ENCODE data around the gene ALDH2. TPM values are rescaled to one million over a fixed set of nuclear protein-coding genes. Genes with fewer than 3 reads are reported as not detected.
"Not testable (repeated sequence)": the region's sequence is repeated elsewhere in the genome, so short reads cannot be mapped to it uniquely, and the experiment has no call there.

ALDH2 gene
- total RNA-seq, 1 donor = 11.9 TPM

DNA sequence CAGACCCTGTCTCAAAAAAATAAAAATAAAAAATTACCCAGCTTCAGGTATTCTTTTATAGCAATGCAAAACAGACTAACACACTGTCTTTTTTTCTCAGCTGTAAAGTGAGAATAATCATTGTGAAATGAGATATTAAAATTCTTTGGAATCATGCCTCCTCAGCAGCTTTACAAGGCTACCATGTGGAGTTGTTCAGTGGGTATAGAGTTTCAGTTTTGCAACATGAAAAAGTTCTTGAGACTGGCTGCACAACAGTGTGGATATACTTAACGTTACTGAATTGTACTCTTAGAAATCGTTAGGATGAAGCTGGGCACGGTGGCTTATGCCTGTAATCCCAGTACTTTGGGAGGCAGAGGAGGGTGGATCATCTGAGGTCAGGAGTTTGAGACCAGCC, 59.6 kb downstream of the ALDH2 start:
- Histone ChIP-seq H3K27ac (ENCODE audit: low read depth, low read length) (no peak overlapping the region), H3K27me3 (ENCODE audit: insufficient read depth, low read length) (peaks cover 16% of the 10 kb centered on the region), H4K20me1 (ENCODE audit: insufficient read depth, low read length) (no peaks in the 10 kb centered on the region), H3K79me2 (ENCODE audit: insufficient read depth, low read length) (no peaks in the 10 kb centered on the region), H3K36me3 (ENCODE audit: insufficient read depth, low read length) (no peaks in the 10 kb centered on the region), H3K4me2 (ENCODE audit: insufficient read depth, low read length) (no peak overlapping the region), H3K4me1 (ENCODE audit: insufficient read depth, low read length) (no peaks in the 10 kb centered on the region), H3K9me3 (ENCODE audit: low read depth, low read length) (no peaks in the 10 kb centered on the region), H2AFZ (ENCODE audit: low read length) (no peak overlapping the region), H3K4me3 (ENCODE audit: insufficient read depth, low read length) (no peak overlapping the region)
- no peak for DNase-seq (ENCODE audit: insufficient read length, low spot score, missing footprints)
- no peak for TF ChIP-seq CTCF (IDR thresholded peaks at IDR 0.05; ENCODE audit: extremely low read depth, low read depth, low read length)

- no peak overlapping the region for H3K27ac ChIP-seq (ENCODE audit: low read depth, low read length)
- H3K36me3 ChIP-seq (ENCODE audit: insufficient read depth, low read length) = no peaks in the 10 kb centered on the region
- H4K20me1 ChIP-seq (ENCODE audit: insufficient read depth, low read length) = no peaks in the 10 kb centered on the region
- TF ChIP-seq CTCF (IDR thresholded peaks at IDR 0.05; ENCODE audit: extremely low read depth, low read depth, low read length) = no peak
- H3K9me3 ChIP-seq (ENCODE audit: low read depth, low read length) = no peaks in the 10 kb centered on the region
- H3K4me3 ChIP-seq (ENCODE audit: insufficient read depth, low read length) = no peak overlapping the region
- no peaks in the 10 kb centered on the region for H3K79me2 ChIP-seq (ENCODE audit: insufficient read depth, low read length)
- no peak for DNase-seq (ENCODE audit: insufficient read length, low spot score, missing footprints)
- H3K4me1 ChIP-seq (ENCODE audit: insufficient read depth, low read length) = no peaks in the 10 kb centered on the region
- H3K27me3 ChIP-seq (ENCODE audit: insufficient read depth, low read length) = peaks cover 13% of the 10 kb centered on the region
- H2AFZ ChIP-seq (ENCODE audit: low read length) = no peak overlapping the region
- no peak overlapping the region for H3K4me2 ChIP-seq (ENCODE audit: insufficient read depth, low read length)
Observed at GRCh38 chr12:111826992-111827391, 60.3 kb downstream of the ALDH2 start.

DNA sequence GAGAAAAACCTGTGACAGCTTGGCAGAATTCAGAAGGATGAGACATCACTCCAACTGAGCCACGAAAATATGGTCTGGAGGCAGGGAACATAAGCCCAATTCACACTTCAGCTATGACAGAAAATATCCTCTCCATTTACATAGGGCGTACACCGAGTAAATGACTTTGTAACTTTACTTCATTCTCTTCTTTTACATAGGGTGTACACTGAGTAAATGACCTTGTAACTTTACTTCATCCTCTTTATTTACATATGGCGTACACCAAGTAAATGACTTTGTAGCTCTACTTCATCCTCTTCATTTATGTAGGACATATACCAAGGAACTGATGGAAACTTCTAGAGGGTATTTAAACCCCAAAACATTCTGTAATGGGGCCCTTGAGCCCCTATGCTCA, 61.2 kb downstream of the ALDH2 start:
- DNase-seq (ENCODE audit: insufficient read length, low spot score, missing footprints) = no peak
- no peak overlapping the region for H3K4me3 ChIP-seq (ENCODE audit: insufficient read depth, low read length)
- no peaks in the 10 kb centered on the region for H3K79me2 ChIP-seq (ENCODE audit: insufficient read depth, low read length)
- no peaks in the 10 kb centered on the region for H3K4me1 ChIP-seq (ENCODE audit: insufficient read depth, low read length)
- no peak overlapping the region for H3K4me2 ChIP-seq (ENCODE audit: insufficient read depth, low read length)
- H3K27ac ChIP-seq (ENCODE audit: low read depth, low read length) = no peak overlapping the region
- H3K36me3 ChIP-seq (ENCODE audit: insufficient read depth, low read length) = no peaks in the 10 kb centered on the region
- no peak overlapping the region for H2AFZ ChIP-seq (ENCODE audit: low read length)
- peaks cover 4% of the 10 kb centered on the region for H3K27me3 ChIP-seq (ENCODE audit: insufficient read depth, low read length)
- no peaks in the 10 kb centered on the region for H4K20me1 ChIP-seq (ENCODE audit: insufficient read depth, low read length)
- no peak for TF ChIP-seq CTCF (IDR thresholded peaks at IDR 0.05; ENCODE audit: extremely low read depth, low read depth, low read length)
- no peaks in the 10 kb centered on the region for H3K9me3 ChIP-seq (ENCODE audit: low read depth, low read length)

DNA sequence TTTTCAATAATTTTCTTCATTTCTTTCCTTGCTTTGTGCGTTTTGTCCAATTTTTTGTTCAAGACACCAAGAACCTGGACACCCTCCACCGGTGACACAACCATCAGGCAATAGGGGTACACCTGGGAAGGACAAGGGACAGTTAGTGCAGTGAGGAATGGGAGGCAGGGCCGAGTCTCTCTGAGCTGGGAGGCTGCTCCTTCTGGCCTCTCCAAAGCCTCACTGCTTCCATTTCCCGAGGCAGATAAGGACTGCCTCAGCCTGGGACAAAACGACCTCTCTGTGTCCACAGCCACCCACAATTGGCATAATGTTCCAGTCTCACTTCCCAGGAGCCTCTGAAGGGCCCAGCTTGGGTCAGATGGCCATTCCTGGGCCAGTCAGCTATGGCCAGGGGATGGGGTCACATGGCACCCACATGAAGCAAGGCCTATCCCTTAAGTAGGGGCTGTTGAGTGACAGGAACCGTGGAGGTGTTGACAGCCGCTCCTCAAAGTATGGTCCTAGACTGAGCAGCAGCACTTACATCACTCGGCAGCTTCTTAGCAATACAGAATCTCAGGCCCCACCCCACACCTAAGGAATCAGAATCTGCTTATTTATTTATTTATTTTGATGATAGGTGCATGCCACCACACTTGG, 61.7 kb downstream of the ALDH2 start:
- H2AFZ ChIP-seq (ENCODE audit: low read length) = no peak overlapping the region
- H3K4me1 ChIP-seq (ENCODE audit: insufficient read depth, low read length) = no peaks in the 10 kb centered on the region
- peaks cover 4% of the 10 kb centered on the region for H3K27me3 ChIP-seq (ENCODE audit: insufficient read depth, low read length)
- no peak for DNase-seq (ENCODE audit: insufficient read length, low spot score, missing footprints)
- H3K9me3 ChIP-seq (ENCODE audit: low read depth, low read length) = no peaks in the 10 kb centered on the region
- H3K79me2 ChIP-seq (ENCODE audit: insufficient read depth, low read length) = no peaks in the 10 kb centered on the region
- H3K4me3 ChIP-seq (ENCODE audit: insufficient read depth, low read length) = no peak overlapping the region
- no peaks in the 10 kb centered on the region for H4K20me1 ChIP-seq (ENCODE audit: insufficient read depth, low read length)
- no peak overlapping the region for H3K4me2 ChIP-seq (ENCODE audit: insufficient read depth, low read length)
- no peak for TF ChIP-seq CTCF (IDR thresholded peaks at IDR 0.05; ENCODE audit: extremely low read depth, low read depth, low read length)
- H3K36me3 ChIP-seq (ENCODE audit: insufficient read depth, low read length) = no peaks in the 10 kb centered on the region
- no peak overlapping the region for H3K27ac ChIP-seq (ENCODE audit: low read depth, low read length)

- DNase-seq (ENCODE audit: insufficient read length, low spot score, missing footprints); H3K4me2 ChIP-seq (ENCODE audit: insufficient read depth, low read length); H3K4me1 ChIP-seq (ENCODE audit: insufficient read depth, low read length); H3K27me3 ChIP-seq (ENCODE audit: insufficient read depth, low read length); H3K4me3 ChIP-seq (ENCODE audit: insufficient read depth, low read length); H2AFZ ChIP-seq (ENCODE audit: low read length); H3K36me3 ChIP-seq (ENCODE audit: insufficient read depth, low read length); H4K20me1 ChIP-seq (ENCODE audit: insufficient read depth, low read length); H3K9me3 ChIP-seq (ENCODE audit: low read depth, low read length); H3K27ac ChIP-seq (ENCODE audit: low read depth, low read length); H3K79me2 ChIP-seq (ENCODE audit: insufficient read depth, low read length): not testable (repeated sequence)
Observed at GRCh38 chr12:111829635-111830034, 62.9 kb downstream of the ALDH2 start.

- H3K36me3 ChIP-seq (ENCODE audit: insufficient read depth, low read length); H3K79me2 ChIP-seq (ENCODE audit: insufficient read depth, low read length); H3K27me3 ChIP-seq (ENCODE audit: insufficient read depth, low read length); H3K27ac ChIP-seq (ENCODE audit: low read depth, low read length); H3K4me1 ChIP-seq (ENCODE audit: insufficient read depth, low read length); H2AFZ ChIP-seq (ENCODE audit: low read length); H3K4me2 ChIP-seq (ENCODE audit: insufficient read depth, low read length); H4K20me1 ChIP-seq (ENCODE audit: insufficient read depth, low read length); H3K9me3 ChIP-seq (ENCODE audit: low read depth, low read length); H3K4me3 ChIP-seq (ENCODE audit: insufficient read depth, low read length); DNase-seq (ENCODE audit: insufficient read length, low spot score, missing footprints): not testable (repeated sequence)
Observed at GRCh38 chr12:111834740-111835386, 68.1 kb downstream of the ALDH2 start.

All from osteoblast (primary cell).